HG03469 (cell line): ENCODE data around the gene ITGB1BP1.

Experiments
- ATAC-seq: cut with Tn5 transposase; IDR thresholded peaks from one replicate; pipeline ENCODE4 v1.9.1; 2021; ENCODE audit warnings: mild to moderate bottlenecking, moderate library complexity, moderate number of reproducible peaks; ENCODE audit not compliant: unreplicated experiment

The ITGB1BP1 gene

DNA sequence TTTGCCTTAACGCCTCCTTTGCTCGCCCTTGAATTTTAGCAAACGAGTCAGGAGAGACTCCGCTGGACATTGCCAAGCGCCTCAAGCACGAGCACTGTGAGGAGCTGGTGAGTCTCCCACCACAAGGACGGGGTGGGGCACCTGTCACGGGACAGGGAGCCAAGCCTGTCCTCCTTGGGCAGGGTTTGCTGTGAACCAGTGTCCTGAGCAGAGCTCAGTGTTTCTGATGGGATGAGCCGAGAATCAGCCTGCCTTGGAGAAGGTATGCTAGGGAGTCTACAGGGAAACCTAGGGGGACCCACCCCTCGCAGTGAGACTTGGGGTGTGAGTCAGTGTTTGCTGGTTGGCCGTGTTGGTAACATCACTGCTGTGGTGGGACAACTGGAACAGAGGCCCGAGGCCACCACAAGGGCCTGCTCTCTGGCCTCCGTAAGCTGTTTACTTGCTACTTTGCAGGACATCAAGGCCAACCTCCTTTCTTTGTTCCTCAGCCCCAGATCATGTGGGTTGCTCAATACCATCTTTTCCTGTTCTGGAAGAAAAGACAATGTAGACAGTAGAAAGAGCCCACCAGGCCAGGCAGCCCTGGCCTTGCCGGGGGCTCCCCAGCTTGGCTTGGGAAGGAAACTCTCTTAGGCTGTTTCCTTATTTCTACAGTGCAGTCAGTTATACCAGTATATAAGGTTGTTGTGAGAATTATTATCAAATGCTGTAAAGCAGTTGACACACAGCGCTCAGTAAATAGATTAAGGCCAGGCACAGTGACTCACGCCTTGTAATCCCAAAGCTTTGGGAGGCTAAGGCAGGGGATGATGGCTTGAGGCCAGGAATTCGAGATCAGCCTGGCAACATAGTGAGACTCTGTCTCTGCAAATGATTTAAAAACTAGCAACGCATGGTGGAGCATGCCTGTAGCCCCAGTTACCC is 42.4 kb downstream of the ITGB1BP1 start:
- no peak for ATAC-seq

DNA sequence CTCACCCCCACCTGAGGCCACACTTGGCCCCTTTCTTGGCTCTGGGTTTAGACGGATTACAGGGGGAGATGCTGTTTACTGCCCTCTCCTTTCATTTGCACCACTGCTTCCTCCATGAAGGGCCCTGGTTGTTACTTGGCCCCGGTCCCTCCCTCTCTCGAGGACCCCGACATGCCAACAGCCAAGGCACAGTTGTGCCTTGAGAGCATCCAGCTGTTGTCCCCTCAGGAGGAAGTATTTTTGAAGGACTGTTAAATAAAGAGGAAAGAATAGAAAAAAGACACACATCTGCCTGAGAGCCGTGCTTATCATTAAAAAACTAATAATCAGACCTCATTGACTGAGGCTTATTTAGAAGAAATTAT is 44.0 kb downstream of the ITGB1BP1 start:
- no peak for ATAC-seq

DNA sequence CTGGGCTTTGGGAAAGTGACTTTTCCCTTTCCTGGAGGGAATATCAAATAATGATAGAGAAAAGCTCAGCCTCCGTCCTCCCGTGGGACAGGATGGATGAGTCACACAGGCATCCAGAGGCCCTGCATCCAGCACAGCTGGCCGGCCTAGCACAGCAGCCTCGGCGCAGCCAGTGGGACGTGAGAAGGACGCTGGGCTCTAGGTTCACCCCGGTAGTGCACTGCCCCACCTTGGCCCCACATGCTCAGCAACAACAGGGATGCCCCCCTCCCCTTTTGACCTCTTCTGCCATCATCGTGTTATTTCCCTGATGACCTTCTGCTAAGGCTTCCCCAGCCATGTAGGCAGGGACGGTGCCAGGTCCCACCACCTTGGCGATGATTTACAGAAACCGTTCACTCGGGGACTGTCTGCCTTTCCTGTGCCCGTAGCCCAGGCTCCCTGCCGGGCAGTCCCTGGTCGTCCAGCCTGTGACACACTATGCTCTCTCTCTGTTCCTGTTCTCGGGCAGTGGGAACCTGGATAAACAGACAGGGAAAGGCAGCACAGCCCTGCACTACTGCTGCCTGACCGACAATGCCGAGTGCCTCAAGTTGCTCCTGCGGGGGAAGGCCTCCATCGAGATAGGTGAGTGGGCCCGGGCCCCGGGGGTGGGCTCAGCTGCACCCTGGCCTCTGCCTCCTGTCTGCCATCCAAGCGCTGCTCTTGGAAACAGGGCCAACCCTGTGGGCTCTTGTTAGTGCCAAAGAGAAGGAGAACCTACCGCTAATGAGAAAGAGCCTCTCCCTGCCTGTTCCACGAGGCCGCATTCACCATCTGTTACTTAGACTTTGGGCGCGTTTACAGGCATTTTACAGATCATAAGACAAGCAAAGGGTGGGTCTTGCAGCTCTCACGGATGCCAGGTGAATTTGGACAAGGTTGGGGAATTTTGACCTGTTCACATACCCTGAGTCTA is 44.6 kb downstream of the ITGB1BP1 start:
- no peak for ATAC-seq

DNA sequence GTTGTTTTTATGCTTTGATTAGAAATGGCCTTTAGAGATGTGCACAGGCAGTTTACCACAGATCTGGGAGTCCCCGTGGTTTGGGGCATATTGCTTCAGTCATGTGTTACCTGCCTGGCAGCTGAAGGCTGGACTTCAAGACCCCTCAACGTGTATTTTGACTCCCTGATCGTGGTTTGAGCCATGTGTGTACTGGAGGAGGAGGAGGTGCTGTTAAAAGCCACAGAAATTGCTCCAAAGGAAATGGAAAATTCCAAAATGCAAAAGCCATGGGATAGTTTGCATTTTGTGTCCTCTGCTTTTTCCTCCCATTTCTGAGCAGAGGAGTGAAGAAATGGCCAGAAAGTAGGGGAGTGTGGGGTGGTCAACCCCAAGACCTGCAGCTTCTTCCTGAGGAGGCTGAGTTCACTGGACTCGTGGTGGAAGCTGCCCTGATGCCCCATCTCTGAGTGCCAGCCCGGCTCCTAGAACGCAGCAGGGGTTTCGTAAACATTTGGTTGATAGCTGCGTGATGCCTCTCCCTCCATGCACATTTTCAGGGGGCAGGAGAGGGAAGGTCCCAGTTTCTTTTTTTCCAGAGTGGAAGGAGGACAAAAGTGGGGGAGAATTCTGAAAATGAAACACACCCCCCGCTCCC is 45.7 kb downstream of the ITGB1BP1 start:
- no peak for ATAC-seq

DNA sequence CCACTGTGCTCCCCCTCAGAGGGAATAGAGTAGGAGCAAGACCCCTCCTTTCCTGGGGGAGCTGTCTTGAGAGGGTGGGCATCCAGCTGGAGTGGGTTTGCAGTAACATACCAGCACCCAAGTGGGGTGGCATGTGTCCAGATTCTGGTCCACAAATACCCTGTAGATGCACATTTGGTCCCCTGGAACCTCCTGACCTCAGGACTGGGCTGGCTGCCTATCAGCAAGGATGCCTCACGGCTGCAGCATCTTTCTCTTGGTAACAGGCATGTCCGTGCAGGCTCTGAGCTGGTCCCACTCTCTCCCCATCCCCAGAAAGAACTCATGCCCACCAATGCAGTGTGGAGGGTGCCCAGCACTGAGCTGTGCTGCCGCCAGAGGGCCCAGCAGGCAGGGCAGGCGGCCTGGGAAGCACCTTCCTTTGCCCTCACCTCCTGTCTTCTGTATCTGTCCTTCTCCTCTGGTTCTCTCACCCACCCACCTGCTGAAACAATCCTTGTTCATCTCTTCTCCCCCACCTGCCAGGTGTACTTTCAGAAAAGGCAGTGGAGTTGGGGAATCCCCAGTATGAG is 47.4 kb downstream of the ITGB1BP1 start:
- ATAC-seq, result no peak

DNA sequence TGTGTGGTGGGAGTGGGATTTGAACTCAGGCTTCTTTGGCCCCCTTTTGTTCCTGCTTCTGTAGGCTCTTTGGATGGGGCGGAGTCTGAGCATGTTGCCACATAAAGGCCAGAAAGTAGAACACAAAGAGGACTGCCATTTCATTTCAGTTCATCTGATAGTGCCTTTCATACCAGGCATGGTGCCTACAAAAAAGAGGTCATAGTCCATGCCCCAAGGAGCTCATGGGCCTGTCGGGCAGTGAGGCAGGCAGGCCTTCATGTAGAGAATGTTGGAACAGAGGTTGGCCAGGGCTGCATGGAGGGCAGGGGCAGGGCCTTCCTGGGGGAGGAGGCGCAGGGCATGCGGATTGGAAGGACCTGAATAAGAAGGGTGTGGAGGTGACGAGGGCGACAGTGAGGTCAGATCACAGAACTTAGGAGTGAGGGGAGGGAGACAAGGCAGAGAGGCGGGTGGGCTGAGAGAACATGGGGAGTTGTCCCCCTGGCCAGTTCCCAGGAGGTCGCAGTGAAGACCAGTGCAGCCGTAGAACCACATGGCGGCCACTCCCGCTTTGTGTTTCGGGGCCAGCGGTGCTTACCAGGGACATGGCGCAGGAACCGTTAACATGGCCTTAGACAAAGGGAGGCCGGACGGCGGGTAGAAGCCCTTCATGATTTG is 49.1 kb downstream of the ITGB1BP1 start:
- ATAC-seq, result no peak

DNA sequence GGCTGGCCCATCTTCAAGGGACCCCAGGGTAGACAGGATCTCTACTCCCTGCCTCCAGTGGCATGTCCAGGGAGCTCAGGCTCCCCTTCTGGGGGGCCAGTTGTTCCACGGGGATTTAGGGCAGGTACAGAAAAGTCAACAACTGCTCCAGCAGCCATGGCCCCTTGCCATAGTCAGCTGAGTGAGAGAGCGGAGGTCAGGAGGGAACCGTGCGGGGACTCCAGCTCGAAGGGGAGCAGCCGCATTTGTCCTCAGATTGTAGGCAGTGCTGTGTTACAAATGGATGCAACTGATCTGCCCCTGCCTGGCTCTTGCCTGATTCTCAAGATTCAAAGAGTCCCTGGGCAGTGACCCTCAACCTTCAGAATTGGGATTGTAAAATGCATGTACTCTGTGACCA is 49.9 kb downstream of the ITGB1BP1 start:
- no peak for ATAC-seq

DNA sequence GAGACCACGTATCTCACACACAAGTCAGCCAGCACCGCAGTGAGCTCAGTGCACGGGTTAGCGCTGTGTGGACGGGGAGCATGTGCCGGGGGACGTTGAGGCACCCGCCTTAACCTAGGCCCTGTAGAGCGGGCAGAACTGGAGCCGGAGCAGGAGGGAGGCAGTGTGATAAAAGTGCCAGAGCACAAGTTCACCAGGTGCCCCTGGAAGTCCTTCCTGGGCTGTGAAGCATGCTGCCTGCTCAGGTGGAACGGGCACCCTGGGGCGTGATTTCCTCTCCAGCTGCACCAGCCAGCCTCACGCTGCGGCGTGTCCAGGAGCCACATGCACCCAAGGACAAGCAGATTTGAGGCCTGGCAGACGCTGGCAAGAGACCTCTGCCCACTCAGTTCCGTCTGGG is 50.3 kb downstream of the ITGB1BP1 start:
- no peak for ATAC-seq

DNA sequence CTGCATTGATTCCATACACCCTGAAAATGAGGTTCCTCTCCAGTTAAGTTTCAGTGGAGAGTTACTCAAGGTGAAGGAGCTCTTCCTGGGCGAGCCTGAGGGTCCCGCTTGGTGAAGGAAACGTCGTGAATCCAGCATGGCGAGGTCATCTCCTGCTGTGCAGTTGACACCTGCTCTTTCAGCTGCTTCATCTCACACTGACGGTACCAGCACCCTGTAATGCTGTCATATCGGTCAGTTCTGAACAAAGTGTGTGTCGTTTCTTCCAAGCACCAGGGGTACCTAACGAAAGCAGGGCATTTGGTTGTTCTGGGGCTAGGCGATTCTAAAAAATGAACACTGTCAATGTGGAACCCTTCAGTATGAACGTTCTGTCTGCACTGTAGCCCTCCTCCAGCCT is 52.6 kb downstream of the ITGB1BP1 start:
- ATAC-seq, result no peak

DNA sequence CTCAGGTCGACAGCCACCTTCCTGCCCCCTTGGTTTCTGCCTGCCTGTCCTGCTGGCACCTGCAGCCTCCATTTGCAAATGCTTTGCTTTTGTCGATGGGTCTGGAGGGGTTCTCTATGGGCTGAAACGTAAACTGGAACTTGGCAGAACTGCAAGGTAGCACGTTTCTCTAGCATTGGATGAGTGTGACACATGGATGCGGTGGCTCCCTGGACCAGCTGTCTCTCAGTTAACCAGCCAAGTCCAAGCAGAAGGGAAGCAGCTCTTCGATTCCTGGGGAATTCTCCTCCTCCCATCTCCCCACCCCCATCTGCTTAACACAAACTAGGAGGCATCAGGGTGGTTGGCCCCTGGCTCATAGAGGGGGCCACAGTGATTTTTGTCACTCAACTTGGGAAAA is 57.3 kb downstream of the ITGB1BP1 start:
- no peak for ATAC-seq

DNA sequence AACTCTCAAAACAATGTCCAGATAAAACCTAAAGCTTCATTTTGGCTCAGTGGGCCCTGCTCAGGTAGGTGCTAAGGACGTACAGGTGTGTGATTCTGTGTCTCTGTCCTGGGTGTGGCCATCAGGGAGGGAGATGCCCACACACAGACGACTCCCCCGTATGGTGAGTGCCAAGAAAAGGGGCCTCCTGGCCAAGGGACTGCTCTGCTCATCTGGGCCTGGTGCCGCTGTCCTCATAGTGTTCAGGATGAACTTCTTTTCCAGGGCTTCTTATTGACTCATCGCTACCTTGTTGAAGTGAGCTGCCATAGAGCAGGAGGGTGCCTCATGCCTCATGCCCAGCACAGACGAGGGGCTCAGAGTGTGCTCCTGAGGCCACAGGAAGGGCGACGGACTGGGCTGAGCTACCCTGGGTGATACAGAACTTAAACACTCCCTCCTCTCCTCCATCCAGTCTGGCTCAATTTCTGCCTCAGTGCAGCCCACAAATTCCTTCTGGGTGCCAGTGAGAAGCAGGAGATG is 57.8 kb downstream of the ITGB1BP1 start:
- no peak for ATAC-seq

DNA sequence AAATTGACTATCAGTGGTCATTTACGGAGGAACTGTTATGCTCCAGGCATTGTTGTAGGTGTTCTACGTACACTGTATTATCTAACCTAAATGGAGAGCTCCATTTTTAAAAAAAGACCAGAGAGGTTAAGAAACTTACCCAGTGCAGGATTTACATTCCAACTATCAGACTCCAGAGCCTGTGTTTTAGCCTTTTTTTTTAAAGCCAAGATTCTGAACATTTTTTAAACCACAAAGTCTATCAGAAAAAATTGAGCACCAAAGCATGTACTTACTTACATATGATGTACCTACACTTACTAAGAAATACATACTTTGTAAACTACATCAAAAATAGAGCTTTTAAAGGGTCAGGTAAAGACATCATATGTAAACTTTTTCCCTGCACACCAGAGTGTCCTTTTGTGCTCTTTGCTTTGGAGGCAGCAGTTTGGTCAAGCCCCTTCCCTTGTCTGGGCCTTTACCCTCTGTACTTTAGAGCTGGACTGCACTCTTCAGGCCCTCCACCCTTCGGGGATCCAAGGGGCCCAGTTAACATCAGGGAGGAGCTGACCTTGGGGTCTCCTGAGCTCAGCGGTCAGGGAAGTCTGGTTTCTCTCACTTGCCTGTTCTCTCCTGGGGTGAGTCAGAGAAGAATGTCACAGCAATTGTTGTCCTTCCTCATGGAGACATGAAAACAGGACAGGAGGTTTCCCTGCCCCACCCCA is 58.4 kb downstream of the ITGB1BP1 start:
- no peak for ATAC-seq

DNA sequence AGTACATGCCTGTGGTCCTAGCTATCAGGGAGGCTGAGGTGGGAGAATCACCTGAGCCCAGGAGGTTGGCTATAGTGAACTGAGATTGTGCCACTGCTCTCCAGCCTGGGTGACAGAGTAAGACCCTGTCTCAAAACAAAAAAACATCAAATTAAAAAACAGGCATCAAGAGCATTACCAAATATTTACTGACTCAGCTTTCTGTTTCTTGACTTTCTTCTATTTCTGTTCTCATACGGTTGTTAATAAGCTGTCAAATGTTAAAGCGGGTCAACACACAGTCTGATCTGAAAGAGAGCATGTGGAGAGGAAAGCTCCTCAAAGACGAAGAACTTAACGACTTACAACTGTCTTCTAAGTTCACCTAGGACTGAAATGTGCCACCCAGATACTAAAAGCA is 59.0 kb downstream of the ITGB1BP1 start:
- ATAC-seq, result no peak

DNA sequence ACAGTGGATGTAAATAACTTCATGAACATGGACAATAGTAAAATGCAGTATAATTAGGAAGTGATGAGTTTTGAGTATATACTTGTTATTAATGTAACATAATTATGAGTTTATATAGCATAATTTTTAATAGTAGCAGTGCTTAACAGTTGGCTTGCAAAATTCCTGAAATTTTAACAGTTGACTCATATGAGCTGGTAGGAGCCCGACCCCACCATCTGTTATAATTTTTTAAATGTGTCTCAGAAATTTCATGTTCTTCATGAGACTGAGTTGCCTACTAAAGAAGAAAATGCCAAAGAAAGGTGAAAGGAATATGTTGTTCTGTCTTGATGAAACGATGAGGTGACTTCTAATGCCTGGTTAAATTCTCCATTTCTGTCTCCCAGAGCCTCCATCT is 62.6 kb downstream of the ITGB1BP1 start:
- ATAC-seq, result no peak

DNA sequence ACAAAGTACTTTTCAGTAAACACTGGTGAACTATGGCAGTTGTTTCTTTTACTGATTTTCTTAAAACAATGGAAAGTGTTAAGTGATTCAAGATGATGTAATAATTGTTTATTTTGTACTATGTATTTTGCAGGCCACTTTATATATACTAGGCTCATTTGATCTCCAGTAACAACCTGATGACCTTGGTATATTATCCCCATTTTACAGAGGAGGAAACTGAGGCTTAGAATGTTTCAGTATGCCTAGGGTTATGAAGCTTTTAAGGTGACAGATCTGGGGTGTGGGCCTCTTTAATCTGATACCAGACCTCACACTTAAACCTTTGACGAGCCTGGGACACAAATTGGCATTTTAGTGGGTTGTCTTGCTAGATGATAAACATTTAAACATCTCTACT is 63.2 kb downstream of the ITGB1BP1 start:
- no peak for ATAC-seq

DNA sequence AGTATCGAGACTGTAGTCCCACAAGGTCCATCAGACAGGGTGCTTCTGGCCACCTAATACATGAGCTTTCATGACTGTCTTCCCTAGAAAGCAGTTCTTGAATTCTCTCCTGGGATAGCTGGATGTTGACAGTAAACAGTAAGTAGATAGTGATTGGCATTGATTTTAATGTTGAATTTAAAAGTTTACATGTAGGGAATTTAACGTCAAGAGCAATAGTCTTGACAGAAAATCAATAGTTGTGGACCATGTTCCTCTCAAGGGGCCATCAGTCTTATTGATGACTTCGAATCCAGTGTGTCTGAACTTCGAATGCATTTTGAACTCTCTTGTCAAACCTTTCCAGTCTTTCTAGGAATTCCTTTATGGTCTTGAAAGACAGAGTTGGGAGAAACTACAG is 63.9 kb downstream of the ITGB1BP1 start:
- no peak for ATAC-seq

DNA sequence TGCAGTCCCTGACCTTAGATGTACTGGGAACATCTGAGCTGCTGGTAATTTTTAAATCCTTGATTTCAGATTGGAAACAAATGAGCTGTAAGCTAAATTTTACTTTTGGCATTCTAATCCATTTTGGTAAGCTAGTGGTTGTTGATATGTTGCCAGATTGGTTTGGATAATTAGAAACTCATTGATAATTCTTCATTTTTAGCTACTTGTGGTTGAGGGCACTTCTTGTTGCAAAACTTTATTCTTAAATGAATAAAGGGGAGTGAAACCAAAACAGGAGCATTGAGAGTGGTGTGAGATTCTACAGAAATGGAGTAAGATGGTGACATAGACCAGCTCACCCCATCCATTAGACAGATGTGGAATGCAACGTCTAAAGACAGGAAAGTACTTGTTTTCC is 64.5 kb downstream of the ITGB1BP1 start:
- ATAC-seq, result no peak

DNA sequence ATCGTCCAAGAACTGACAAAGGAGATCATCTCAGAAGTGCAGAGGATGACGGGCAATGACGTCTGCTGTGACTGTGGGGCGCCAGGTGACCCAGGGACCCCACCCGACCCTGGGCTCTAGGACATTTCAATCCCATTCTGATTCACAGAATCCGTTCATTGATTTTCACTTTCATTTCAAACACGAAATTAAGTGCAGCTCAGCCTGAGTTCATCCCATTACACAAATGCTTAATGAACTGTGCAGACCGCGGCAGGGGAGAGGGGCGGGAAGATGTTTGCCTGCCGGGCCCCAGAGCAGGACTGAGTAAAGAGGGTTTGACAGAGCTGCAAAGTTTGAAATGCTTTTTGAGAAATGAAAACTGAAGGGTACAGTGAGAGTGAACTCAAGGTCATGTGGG is 67.1 kb downstream of the ITGB1BP1 start:
- ATAC-seq, result no peak

DNA sequence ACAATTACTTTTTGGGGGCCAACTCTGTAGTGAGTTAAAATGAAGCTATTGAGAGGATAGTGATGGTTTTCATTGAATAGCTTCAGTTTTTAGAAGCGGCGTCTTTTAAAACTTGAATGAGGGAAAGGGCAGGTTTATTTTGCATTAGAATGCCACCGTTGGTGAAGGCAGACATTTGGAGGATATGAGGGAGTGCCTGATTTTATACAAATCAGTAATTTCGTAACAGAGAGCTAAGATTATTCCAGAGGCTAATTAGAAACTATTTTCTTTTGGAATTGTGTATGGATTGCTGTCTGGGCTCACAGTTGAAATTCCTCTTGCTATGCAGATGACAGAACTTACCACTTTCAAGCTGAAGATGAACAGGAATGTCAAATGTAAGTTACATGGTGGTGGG is 67.6 kb downstream of the ITGB1BP1 start:
- ATAC-seq, result no peak

DNA sequence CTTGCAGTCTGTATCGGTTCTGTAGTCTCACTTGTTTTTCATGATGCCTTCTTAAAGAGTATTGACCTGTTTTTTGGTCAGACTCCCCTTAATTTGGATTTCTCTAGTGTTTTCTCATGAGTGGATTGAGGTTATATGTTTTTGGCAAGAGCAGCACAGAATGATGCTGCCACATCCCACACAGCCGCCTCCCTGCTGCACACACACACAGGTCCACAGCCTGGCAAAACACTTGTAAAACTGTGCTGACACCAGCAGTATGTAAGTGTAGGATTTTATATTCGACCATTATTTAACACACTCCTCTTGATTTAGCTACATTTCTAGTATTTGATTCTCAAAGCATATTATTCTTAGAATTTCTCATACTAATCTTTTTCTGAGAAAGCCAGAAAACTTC is 68.1 kb downstream of the ITGB1BP1 start:
- no peak for ATAC-seq
